ENCODE results near the gene PRKACA.

PRKACA gene

DNA sequence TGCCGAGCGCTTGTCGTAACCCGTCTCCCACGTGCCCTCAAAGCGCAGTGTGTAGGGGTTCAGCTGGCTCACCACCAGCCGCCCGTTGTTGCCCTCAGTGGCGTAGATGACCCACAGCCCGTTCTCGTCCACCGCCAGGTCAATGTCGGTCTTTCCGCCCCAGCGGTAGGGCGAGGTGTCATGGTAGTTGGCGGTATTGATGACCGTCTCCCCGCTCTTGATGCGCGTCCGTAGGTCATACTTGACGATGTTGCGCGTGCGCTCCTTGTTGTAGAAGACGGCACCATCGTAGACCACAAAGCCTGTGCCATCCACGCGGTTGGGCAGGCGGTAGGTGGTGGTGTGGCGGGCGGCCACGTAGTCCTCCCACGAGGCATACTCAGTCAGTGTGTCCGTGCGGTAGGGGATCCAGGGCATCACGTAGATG lies 45.3 kb upstream of the PRKACA start:
- peaks cover 49% of the 10 kb centered on the region for H3K36me3 ChIP-seq
- peaks cover 1% of the 10 kb centered on the region; the same call in 1 of the 2 replicates for H3K4me1 ChIP-seq
- no peak for DNase-seq

GRCh38 chr19:14161305-14161704 lies 43.7 kb upstream of the PRKACA start:
- no peak for DNase-seq
- Histone ChIP-seq H3K27me3 (no peaks in the 10 kb centered on the region), H3K4me3 (ENCODE audit: low read depth, low read length) (no peak overlapping the region), H3K9me3 (no peaks in the 10 kb centered on the region), H3K36me3 (peaks cover 62% of the 10 kb centered on the region), H3K4me1 (no peaks in the 10 kb centered on the region)
- TF ChIP-seq CTCF (IDR thresholded peaks at IDR 0.05; ENCODE audit: low read depth, low read length) = no peak

More for the DNA sequence above, 45.3 kb upstream of the PRKACA start:
- Histone ChIP-seq H3K9me3 (no peaks in the 10 kb centered on the region), H3K27me3 (no peaks in the 10 kb centered on the region), H3K4me3 (ENCODE audit: low read depth, low read length) (no peak overlapping the region)
- no peak for TF ChIP-seq CTCF (IDR thresholded peaks at IDR 0.05; ENCODE audit: low read depth, low read length)

DNA sequence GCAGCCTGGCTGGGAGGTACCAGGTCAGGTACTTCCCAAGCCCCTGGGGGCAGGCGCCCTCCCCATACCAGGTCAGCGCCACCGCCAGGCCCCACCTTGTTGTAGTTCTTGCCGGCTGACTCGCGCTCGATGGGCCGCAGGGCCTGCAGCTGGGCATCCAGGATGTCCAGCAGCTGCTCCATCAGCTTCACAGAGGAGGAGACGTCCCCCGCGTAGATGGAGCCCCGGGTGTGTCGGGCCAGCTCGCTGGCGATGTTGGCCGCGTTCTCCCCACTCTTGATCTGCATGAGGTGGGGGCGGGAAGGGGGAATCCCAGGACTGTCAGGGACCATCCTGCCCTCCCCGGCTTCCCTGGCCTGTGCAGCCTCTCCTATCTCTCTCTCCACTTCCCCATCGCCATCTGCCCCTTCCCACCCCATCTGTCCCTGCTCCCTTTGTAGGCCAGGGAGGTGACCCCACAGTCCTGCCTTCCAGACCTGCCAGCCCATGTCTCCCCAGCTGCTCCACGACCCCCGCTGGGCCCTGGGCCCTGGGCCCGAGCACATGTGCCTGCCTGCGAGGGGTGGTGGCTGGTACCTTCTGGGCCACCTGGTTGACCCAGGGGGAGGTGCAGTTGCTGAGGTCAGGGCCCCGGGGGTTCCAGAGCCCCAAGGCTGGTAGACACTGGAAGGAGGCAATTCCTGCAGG lies 42.6 kb upstream of the PRKACA start:
- no peak for TF ChIP-seq CTCF (IDR thresholded peaks at IDR 0.05; ENCODE audit: low read depth, low read length)
- Histone ChIP-seq H3K4me3 (ENCODE audit: low read depth, low read length) (no peak overlapping the region), H3K36me3 (peaks cover 70% of the 10 kb centered on the region), H3K27me3 (no peaks in the 10 kb centered on the region), H3K9me3 (no peaks in the 10 kb centered on the region), H3K4me1 (no peaks in the 10 kb centered on the region)
- DNase-seq = no peak

DNA sequence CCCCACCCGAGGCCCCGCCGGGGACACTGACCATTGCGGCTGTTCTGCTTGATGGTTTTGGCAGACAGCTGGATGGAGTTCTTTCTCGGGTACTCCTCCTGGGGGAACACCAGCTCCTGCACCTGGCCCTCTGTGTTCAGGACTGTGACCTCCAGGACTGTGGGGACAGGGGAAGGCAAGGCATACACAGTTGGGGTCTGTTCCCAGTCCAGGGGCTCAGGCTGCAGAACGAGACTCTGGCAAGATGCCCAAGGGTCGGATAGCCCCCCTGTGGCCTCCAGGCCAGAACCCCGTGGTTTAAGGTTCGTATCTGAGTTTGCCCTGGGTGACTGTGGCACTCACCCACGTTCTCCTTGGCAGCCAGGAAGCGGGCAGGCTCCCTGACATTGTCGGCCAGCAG lies 41.5 kb upstream of the PRKACA start:
- Histone ChIP-seq H3K36me3 (peaks cover 78% of the 10 kb centered on the region), H3K27me3 (no peaks in the 10 kb centered on the region), H3K4me3 (ENCODE audit: low read depth, low read length) (no peak overlapping the region), H3K4me1 (no peaks in the 10 kb centered on the region), H3K9me3 (no peaks in the 10 kb centered on the region)
- DNase-seq = no peak
- no peak for TF ChIP-seq CTCF (IDR thresholded peaks at IDR 0.05; ENCODE audit: low read depth, low read length)

GRCh38 chr19:14158276-14159023 lies 40.9 kb upstream of the PRKACA start:
- no peaks in the 10 kb centered on the region for H3K4me1 ChIP-seq
- TF ChIP-seq CTCF (IDR thresholded peaks at IDR 0.05; ENCODE audit: low read depth, low read length) = no peak
- H3K36me3 ChIP-seq = peaks cover 80% of the 10 kb centered on the region
- no peaks in the 10 kb centered on the region for H3K9me3 ChIP-seq
- no peaks in the 10 kb centered on the region for H3K27me3 ChIP-seq
- no peak overlapping the region for H3K4me3 ChIP-seq (ENCODE audit: low read depth, low read length)
- no peak for DNase-seq

Measured in BE2C (cell line).